Tibial nerve (tissue), 4 donors: Measurements from ENCODE around the gene ABLIM3.

ENCODE experiments used
- EP300 ChIP-seq, 2 donors: sonication (generic); formaldehyde crosslinking; IDR thresholded peaks; one replicate each; pipeline ENCODE4 v1.6.1; 2017; ENCODE audit warnings: antibody characterized with exemption in 2 of 2, mild to moderate bottlenecking in 1 of 2
- POLR2A ChIP-seq, 2 donors: fragments of 450-650 bp; IDR thresholded peaks; one replicate each; pipeline ENCODE4 v1.6.1; 2017; ENCODE audit warnings: antibody characterized with exemption in 2 of 2, mild to moderate bottlenecking in 2 of 2, moderate library complexity in 2 of 2
- TF ChIP-seq, protein P1 (sequence below), 5 experiments: fragments of 200-600 bp in 3 of 5; fragments of 450-650 bp in 2 of 5; sonication (generic) in 3 of 5; IDR thresholded peaks; one replicate each; pipeline ENCODE4 v1.5.1; 2016 to 2019; ENCODE audit warnings: antibody characterized with exemption in 5 of 5, mild to moderate bottlenecking in 3 of 5, moderate library complexity in 2 of 5

DNA sequence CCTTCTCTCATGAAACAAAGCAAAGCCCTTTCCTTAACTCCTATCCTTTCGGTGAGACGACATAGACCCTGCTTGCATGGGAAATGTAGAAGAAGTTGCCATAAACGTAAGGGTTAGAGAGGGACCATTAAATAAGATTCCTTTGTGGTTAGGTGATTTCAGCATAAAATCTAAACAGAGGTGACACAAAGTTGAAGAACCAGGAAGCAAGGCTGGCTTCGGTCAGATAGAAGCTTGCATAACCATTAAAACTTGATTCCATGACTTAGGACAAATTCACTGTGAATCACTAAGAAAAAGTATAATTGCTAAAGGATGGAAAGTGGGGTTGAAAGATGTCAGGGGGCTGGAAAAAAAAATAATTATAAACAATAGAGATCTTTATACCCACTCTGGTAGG, 30.9 kb upstream of the ABLIM3 start:
- no peak for TF ChIP-seq POLR2A (IDR thresholded peaks at IDR 0.05)
- TF ChIP-seq, protein P1, sequence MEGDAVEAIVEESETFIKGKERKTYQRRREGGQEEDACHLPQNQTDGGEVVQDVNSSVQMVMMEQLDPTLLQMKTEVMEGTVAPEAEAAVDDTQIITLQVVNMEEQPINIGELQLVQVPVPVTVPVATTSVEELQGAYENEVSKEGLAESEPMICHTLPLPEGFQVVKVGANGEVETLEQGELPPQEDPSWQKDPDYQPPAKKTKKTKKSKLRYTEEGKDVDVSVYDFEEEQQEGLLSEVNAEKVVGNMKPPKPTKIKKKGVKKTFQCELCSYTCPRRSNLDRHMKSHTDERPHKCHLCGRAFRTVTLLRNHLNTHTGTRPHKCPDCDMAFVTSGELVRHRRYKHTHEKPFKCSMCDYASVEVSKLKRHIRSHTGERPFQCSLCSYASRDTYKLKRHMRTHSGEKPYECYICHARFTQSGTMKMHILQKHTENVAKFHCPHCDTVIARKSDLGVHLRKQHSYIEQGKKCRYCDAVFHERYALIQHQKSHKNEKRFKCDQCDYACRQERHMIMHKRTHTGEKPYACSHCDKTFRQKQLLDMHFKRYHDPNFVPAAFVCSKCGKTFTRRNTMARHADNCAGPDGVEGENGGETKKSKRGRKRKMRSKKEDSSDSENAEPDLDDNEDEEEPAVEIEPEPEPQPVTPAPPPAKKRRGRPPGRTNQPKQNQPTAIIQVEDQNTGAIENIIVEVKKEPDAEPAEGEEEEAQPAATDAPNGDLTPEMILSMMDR (IDR thresholded peaks at IDR 0.05): no peak
- no peak for TF ChIP-seq EP300 (IDR thresholded peaks at IDR 0.05)
